Cardiac muscle cell (in vitro differentiated cells and primary cell): ENCODE data around the gene FAM222B. TPM values are rescaled to one million over a fixed set of nuclear protein-coding genes. Genes with fewer than 3 reads are reported as not detected.
"Not testable (repeated sequence)": the region's sequence is repeated elsewhere in the genome, so short reads cannot be mapped to it uniquely, and the experiment has no call there.

Source experiments
- DNase-seq, 2 donors: peaks; one replicate each; pipeline versions ENCODE4 v3.0.0 to v3.0.0-alpha.2; 2010 to 2017; ENCODE audit warnings: low read depth in 1 of 2, low spot score in 1 of 2
- H3K27ac ChIP-seq: fragments of 200-600 bp; sonication (generic); 2 replicates; pipeline ENCODE4 v1.5.1; 2016
- H3K27me3 ChIP-seq: fragments of 200-600 bp; sonication (generic); 2 replicates; pipeline ENCODE4 v1.6.0; 2016; ENCODE audit warnings: control low read depth
- H3K36me3 ChIP-seq: fragments of 200-600 bp; sonication (generic); 2 replicates; pipeline ENCODE4 v1.5.1; 2016; ENCODE audit warnings: control low read depth
- H3K4me1 ChIP-seq: fragments of 200-600 bp; sonication (generic); 2 replicates; pipeline ENCODE4 v1.8.1; 2017; ENCODE audit warnings: low read depth, mild to moderate bottlenecking, mixed run types
- H3K4me3 ChIP-seq: fragments of 200-600 bp; sonication (generic); 2 replicates; pipeline ENCODE4 v1.5.1; 2016; ENCODE audit warnings: mild to moderate bottlenecking
- H3K9me3 ChIP-seq: fragments of 200-600 bp; sonication (generic); 2 replicates; pipeline ENCODE4 v1.5.1; 2017; ENCODE audit warnings: low read depth, mild to moderate bottlenecking, control low read depth
- polyA plus RNA-seq: library from polyadenylated mRNA; unstranded; fragments of >200 nt; fragmentation: Nextera tagmentation; extraction: Ambion mirVana; gene quantifications from 2 replicates; pipeline ENCODE4 v1.2.1, GENCODE V29; 2016
- total RNA-seq: library from RNA; depleted of rRNA; stranded (reverse); fragments of >200 nt; gene quantifications from 2 replicates; pipeline ENCODE4 v1.2.3, GENCODE V29; 2016
- TF ChIP-seq, protein P1 (sequence below): IDR thresholded peaks from 2 replicates; pipeline ENCODE4 v1.5.1; 2012; ENCODE audit warnings: low read depth, mild to moderate bottlenecking, low read length

The FAM222B gene
- total and polyA plus RNA-seq, 2 experiments from 2014 or later, result 19.4 to 34.1 TPM

GRCh38 chr17:28854457-28855335, 12.1 kb upstream of the FAM222B start, which contains the start of gene ERAL1:
ERAL1 (plus strand) TSS chr17:28855016; CDS start chr17:28855035, 19 bp downstream.
- Histone ChIP-seq H3K4me3 (peak within 1 kb of the TSS; percentile 61), H3K36me3 (peaks cover 9% of the 10 kb centered on the region), H3K27ac (peak within 1 kb of the TSS; percentile 45), H3K9me3 (no peaks in the 10 kb centered on the region), H3K27me3 (no peaks in the 10 kb centered on the region), H3K4me1 (no peaks in the 10 kb centered on the region)
- DNase-seq, result peak; percentile 90 to 92
- TF ChIP-seq, protein P1, sequence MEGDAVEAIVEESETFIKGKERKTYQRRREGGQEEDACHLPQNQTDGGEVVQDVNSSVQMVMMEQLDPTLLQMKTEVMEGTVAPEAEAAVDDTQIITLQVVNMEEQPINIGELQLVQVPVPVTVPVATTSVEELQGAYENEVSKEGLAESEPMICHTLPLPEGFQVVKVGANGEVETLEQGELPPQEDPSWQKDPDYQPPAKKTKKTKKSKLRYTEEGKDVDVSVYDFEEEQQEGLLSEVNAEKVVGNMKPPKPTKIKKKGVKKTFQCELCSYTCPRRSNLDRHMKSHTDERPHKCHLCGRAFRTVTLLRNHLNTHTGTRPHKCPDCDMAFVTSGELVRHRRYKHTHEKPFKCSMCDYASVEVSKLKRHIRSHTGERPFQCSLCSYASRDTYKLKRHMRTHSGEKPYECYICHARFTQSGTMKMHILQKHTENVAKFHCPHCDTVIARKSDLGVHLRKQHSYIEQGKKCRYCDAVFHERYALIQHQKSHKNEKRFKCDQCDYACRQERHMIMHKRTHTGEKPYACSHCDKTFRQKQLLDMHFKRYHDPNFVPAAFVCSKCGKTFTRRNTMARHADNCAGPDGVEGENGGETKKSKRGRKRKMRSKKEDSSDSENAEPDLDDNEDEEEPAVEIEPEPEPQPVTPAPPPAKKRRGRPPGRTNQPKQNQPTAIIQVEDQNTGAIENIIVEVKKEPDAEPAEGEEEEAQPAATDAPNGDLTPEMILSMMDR, result no peak

- DNase-seq, result no peak
- no peak overlapping the region for H3K27ac ChIP-seq
- H3K4me1 ChIP-seq, result peaks cover 6% of the 10 kb centered on the region
- H3K4me3 ChIP-seq, result no peak overlapping the region
- H3K9me3 ChIP-seq, result no peaks in the 10 kb centered on the region
- TF ChIP-seq, protein P1, result no peak
- H3K27me3 ChIP-seq, result no peaks in the 10 kb centered on the region
- peaks cover 6% of the 10 kb centered on the region for H3K36me3 ChIP-seq
These were observed 10.7 kb upstream of the FAM222B start for GRCh38 chr17:28853295-28853694.

DNA sequence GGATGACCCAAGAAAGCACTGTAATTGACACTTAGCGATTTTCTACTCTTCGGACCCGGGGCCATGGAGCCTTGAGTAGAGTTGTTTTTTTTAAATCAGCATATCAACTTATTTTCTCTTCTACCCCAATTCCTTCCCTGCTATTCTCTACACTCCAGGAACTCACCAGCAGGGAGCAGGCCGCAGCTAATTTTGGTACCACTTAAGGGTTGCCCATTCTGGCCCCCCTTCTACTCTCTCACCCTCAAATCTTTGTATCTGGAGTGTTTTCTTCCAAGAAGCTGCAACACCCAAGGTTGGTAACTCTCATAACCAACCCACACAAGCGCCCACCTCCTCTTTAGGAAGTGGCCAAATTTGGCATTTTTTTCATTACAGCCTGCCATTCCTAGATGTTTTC, 6.7 kb upstream of the FAM222B start:
- no peaks in the 10 kb centered on the region for H3K27me3 ChIP-seq
- TF ChIP-seq, protein P1, result peak; percentile 3
- no peaks in the 10 kb centered on the region for H3K36me3 ChIP-seq
- no peak overlapping the region for H3K4me3 ChIP-seq
- no peaks in the 10 kb centered on the region for H3K9me3 ChIP-seq
- peak in 1 of 2 donors; percentile 50 for DNase-seq
- H3K4me1 ChIP-seq, result peaks cover 6% of the 10 kb centered on the region
- peak overlapping the region; percentile 51 for H3K27ac ChIP-seq

- H3K27ac ChIP-seq, H3K27me3 ChIP-seq, H3K4me3 ChIP-seq, H3K36me3 ChIP-seq, H3K9me3 ChIP-seq, H3K4me1 ChIP-seq: not testable (repeated sequence)
- TF ChIP-seq, protein P1, result peak; percentile 29
- DNase-seq, result peak in 1 of 2 donors; percentile 20
These were observed 6.1 kb upstream of the FAM222B start for GRCh38 chr17:28848667-28849066.

GRCh38 chr17:28846699-28847098, 4.1 kb upstream of the FAM222B start:
- not testable (repeated sequence) for H3K27me3 ChIP-seq, H3K36me3 ChIP-seq, H3K9me3 ChIP-seq, H3K27ac ChIP-seq, H3K4me3 ChIP-seq, H3K4me1 ChIP-seq, DNase-seq

- Histone ChIP-seq H3K9me3 (no peaks in the 10 kb centered on the region), H3K36me3 (no peaks in the 10 kb centered on the region), H3K4me1 (peaks cover 11% of the 10 kb centered on the region), H3K27ac (no peak overlapping the region), H3K4me3 (no peak overlapping the region), H3K27me3 (no peaks in the 10 kb centered on the region)
- no peak for DNase-seq
- TF ChIP-seq, protein P1, result no peak
These were observed 3.6 kb upstream of the FAM222B start for GRCh38 chr17:28846231-28846630.
